Effector memory CD8-positive, alpha-beta T cell (primary cell): ENCODE data around the gene MVB12B.
A peak's percentile ranks its signal among the peaks of the same experiment; 100 is the strongest.

ENCODE experiments used
- ATAC-seq: fragments of 150-1000 bp; cut with Tn5 transposase; replicated peaks from 2 replicates; pipeline ENCODE4 v1.10.0; 2021; ENCODE audit warnings: mild to moderate bottlenecking, moderate library complexity
- DNase-seq, 3 experiments: peaks; one replicate each; pipeline ENCODE4 v3.0.0; 2021
- H3K27ac Mint-ChIP-seq, 2 donors: one replicate each; pipeline ENCODE4 v1.8.0; 2022; ENCODE audit warnings: mild to moderate bottlenecking in 2 of 2, mixed read lengths in 2 of 2, moderate library complexity in 2 of 2
- H3K27me3 Mint-ChIP-seq, 2 donors: one replicate each; pipeline ENCODE4 v1.8.0; 2022; ENCODE audit warnings: mixed read lengths in 2 of 2
- H3K36me3 Mint-ChIP-seq: one replicate; pipeline ENCODE4 v1.8.0; 2022; ENCODE audit warnings: mild to moderate bottlenecking, moderate library complexity, mixed read lengths; ENCODE audit not compliant: insufficient read depth
- H3K4me1 Mint-ChIP-seq, 2 donors: one replicate each; pipeline ENCODE4 v1.8.0; 2022; ENCODE audit warnings: low read depth in 2 of 2, mixed read lengths in 2 of 2
- H3K4me3 Mint-ChIP-seq, 2 donors: one replicate each; pipeline ENCODE4 v1.8.0; 2022; ENCODE audit warnings: mild to moderate bottlenecking in 2 of 2, mixed read lengths in 2 of 2, moderate library complexity in 2 of 2
- H3K9me3 Mint-ChIP-seq, 2 donors: one replicate each; pipeline ENCODE4 v1.8.0; 2022; ENCODE audit warnings: mixed read lengths in 2 of 2

MVB12B gene

GRCh38 chr9:126341902-126342301 is 15.3 kb downstream of the MVB12B start:
- H3K4me3 Mint-ChIP-seq: no peak overlapping the region
- H3K9me3 Mint-ChIP-seq: no peaks in the 10 kb centered on the region
- no peaks in the 10 kb centered on the region for H3K27me3 Mint-ChIP-seq
- peaks cover 32 to 45% of the 10 kb centered on the region in 2 donors for H3K4me1 Mint-ChIP-seq
- ATAC-seq: no peak
- peaks cover 29% of the 10 kb centered on the region for H3K36me3 Mint-ChIP-seq
- DNase-seq: no peak
- no peak overlapping the region for H3K27ac Mint-ChIP-seq

GRCh38 chr9:126342621-126343031 is 16.0 kb downstream of the MVB12B start:
- H3K4me3 Mint-ChIP-seq: no peak overlapping the region
- no peaks in the 10 kb centered on the region for H3K9me3 Mint-ChIP-seq
- no peak for DNase-seq
- peaks cover 32% of the 10 kb centered on the region for H3K36me3 Mint-ChIP-seq
- no peak overlapping the region for H3K27ac Mint-ChIP-seq
- ATAC-seq: no peak
- H3K27me3 Mint-ChIP-seq: no peaks in the 10 kb centered on the region
- peaks cover 27 to 43% of the 10 kb centered on the region in 2 donors for H3K4me1 Mint-ChIP-seq

- H3K27me3 Mint-ChIP-seq: no peaks in the 10 kb centered on the region
- H3K4me3 Mint-ChIP-seq: no peak overlapping the region
- ATAC-seq (no peak), DNase-seq (no peak)
- H3K36me3 Mint-ChIP-seq: peaks cover 32% of the 10 kb centered on the region
- peaks cover 23 to 37% of the 10 kb centered on the region in 2 donors for H3K4me1 Mint-ChIP-seq
- H3K27ac Mint-ChIP-seq: no peak overlapping the region
- H3K9me3 Mint-ChIP-seq: no peaks in the 10 kb centered on the region
Observed at GRCh38 chr9:126343271-126343700, 16.7 kb downstream of the MVB12B start.

GRCh38 chr9:126346031-126346430 is 19.4 kb downstream of the MVB12B start:
- Mint-ChIP-seq H3K4me1 (peaks cover 28 to 41% of the 10 kb centered on the region in 2 donors), H3K4me3 (no peak overlapping the region), H3K27me3 (no peaks in the 10 kb centered on the region), H3K9me3 (no peaks in the 10 kb centered on the region), H3K27ac (peak overlapping the region; percentile 0 to 87), H3K36me3 (peaks cover 24% of the 10 kb centered on the region)
- no peak for DNase-seq
- ATAC-seq: no peak

GRCh38 chr9:126347093-126347492 is 20.5 kb downstream of the MVB12B start:
- no peak for DNase-seq
- Mint-ChIP-seq H3K36me3 (peaks cover 16% of the 10 kb centered on the region), H3K4me1 (peaks cover 28 to 41% of the 10 kb centered on the region in 2 donors)

GRCh38 chr9:126347911-126348760 is 21.5 kb downstream of the MVB12B start:
- peaks cover 14% of the 10 kb centered on the region for H3K36me3 Mint-ChIP-seq
- H3K4me1 Mint-ChIP-seq: peaks cover 35 to 50% of the 10 kb centered on the region in 2 donors
- no peak overlapping the region for H3K27ac Mint-ChIP-seq
- H3K27me3 Mint-ChIP-seq: no peaks in the 10 kb centered on the region
- ATAC-seq (no peak), DNase-seq (no peak)
- no peak overlapping the region for H3K4me3 Mint-ChIP-seq
- no peaks in the 10 kb centered on the region for H3K9me3 Mint-ChIP-seq

More at GRCh38 chr9:126347093-126347492, 20.5 kb downstream of the MVB12B start:
- no peaks in the 10 kb centered on the region for H3K9me3 Mint-ChIP-seq
- no peak overlapping the region for H3K4me3 Mint-ChIP-seq
- ATAC-seq: no peak
- peak overlapping the region in 1 of 2 donors; percentile 87 for H3K27ac Mint-ChIP-seq
- no peaks in the 10 kb centered on the region for H3K27me3 Mint-ChIP-seq

- Mint-ChIP-seq H3K9me3 (no peaks in the 10 kb centered on the region), H3K4me1 (peaks cover 43 to 59% of the 10 kb centered on the region in 2 donors), H3K4me3 (no peak overlapping the region), H3K27ac (no peak overlapping the region), H3K36me3 (peaks cover 12% of the 10 kb centered on the region), H3K27me3 (no peaks in the 10 kb centered on the region)
- ATAC-seq: no peak
- no peak for DNase-seq
Observed at GRCh38 chr9:126348911-126349550, 22.4 kb downstream of the MVB12B start.

- Mint-ChIP-seq H3K9me3 (peaks cover 0 to 3% of the 10 kb centered on the region in 2 donors), H3K4me1 (peaks cover 39 to 80% of the 10 kb centered on the region in 2 donors), H3K27ac (no peak overlapping the region), H3K36me3 (no peaks in the 10 kb centered on the region), H3K4me3 (no peak overlapping the region), H3K27me3 (no peaks in the 10 kb centered on the region)
- ATAC-seq (no peak), DNase-seq (no peak)
Observed at GRCh38 chr9:126354887-126355770, 28.5 kb downstream of the MVB12B start.

- H3K4me1 Mint-ChIP-seq: peaks cover 35 to 66% of the 10 kb centered on the region in 2 donors
- no peak overlapping the region for H3K4me3 Mint-ChIP-seq
- H3K27ac Mint-ChIP-seq: peak overlapping the region in 1 of 2 donors; percentile 55
- peaks cover 0 to 3% of the 10 kb centered on the region in 2 donors for H3K9me3 Mint-ChIP-seq
- H3K27me3 Mint-ChIP-seq: no peaks in the 10 kb centered on the region
- peaks cover 4% of the 10 kb centered on the region for H3K36me3 Mint-ChIP-seq
- DNase-seq (no peak), ATAC-seq (no peak)
Observed at GRCh38 chr9:126357074-126357473, 30.4 kb downstream of the MVB12B start.

GRCh38 chr9:126360073-126360472 is 33.4 kb downstream of the MVB12B start:
- H3K4me3 Mint-ChIP-seq: no peak overlapping the region
- H3K9me3 Mint-ChIP-seq: peaks cover 0 to 3% of the 10 kb centered on the region in 2 donors
- ATAC-seq (no peak), DNase-seq (no peak)
- peaks cover 4% of the 10 kb centered on the region for H3K36me3 Mint-ChIP-seq
- H3K27ac Mint-ChIP-seq: no peak overlapping the region
- H3K27me3 Mint-ChIP-seq: no peaks in the 10 kb centered on the region
- peaks cover 20 to 47% of the 10 kb centered on the region in 2 donors for H3K4me1 Mint-ChIP-seq

GRCh38 chr9:126361810-126362238 is 35.2 kb downstream of the MVB12B start:
- Mint-ChIP-seq H3K4me1 (peaks cover 17 to 39% of the 10 kb centered on the region in 2 donors), H3K36me3 (peaks cover 4% of the 10 kb centered on the region), H3K9me3 (peaks cover 0 to 3% of the 10 kb centered on the region in 2 donors), H3K4me3 (no peak overlapping the region), H3K27me3 (no peaks in the 10 kb centered on the region), H3K27ac (no peak overlapping the region)
- DNase-seq: no peak
- ATAC-seq: no peak

- Mint-ChIP-seq H3K36me3 (peaks cover 4% of the 10 kb centered on the region), H3K27ac (no peak overlapping the region), H3K27me3 (no peaks in the 10 kb centered on the region), H3K4me3 (no peak overlapping the region), H3K9me3 (peaks cover 0 to 3% of the 10 kb centered on the region in 2 donors), H3K4me1 (peaks cover 23 to 38% of the 10 kb centered on the region in 2 donors)
- DNase-seq (no peak), ATAC-seq (no peak)
Observed at GRCh38 chr9:126363250-126363649, 36.6 kb downstream of the MVB12B start.
